ENCODE measurements around the gene FNDC8. TPM values are rescaled to one million over a fixed set of nuclear protein-coding genes. Genes with fewer than 3 reads are reported as not detected.

FNDC8 gene
- total and polyA plus RNA-seq, 2 of the 8 experiments (the other 6 are each of a cell fraction or from before 2014, with no cell fraction given) = not detected

GRCh38 chr17:35103271-35103670 lies 18.1 kb upstream of the FNDC8 start (continued):
- no peak for TF ChIP-seq CHD7 (IDR thresholded peaks at IDR 0.05; ENCODE audit: insufficient replicate concordance, low read length)
- no peak for TF ChIP-seq SIX5 (IDR thresholded peaks at IDR 0.05; ENCODE audit: low read depth, low read length)
- TF ChIP-seq POLR2AphosphoS5 (IDR thresholded peaks at IDR 0.05; ENCODE audit: low read depth, low read length) = no peak
- no peak for TF ChIP-seq EGR1 (IDR thresholded peaks at IDR 0.05; ENCODE audit: borderline replicate concordance, low read depth, low read length)
- TF ChIP-seq RAD21 (IDR thresholded peaks at IDR 0.05 in 1 of 2, conservative IDR thresholded peaks at IDR 0.05 in 1 of 2; ENCODE audit: low read depth in 2 of 2, low read length in 2 of 2) = no peak
- no peak for TF ChIP-seq TEAD4 (IDR thresholded peaks at IDR 0.05; ENCODE audit: low read depth, low read length)
- no peak for TF ChIP-seq KDM1A (IDR thresholded peaks at IDR 0.05; ENCODE audit: borderline replicate concordance, low read length)
- TF ChIP-seq MAX (IDR thresholded peaks at IDR 0.05) = no peak
- no peak for TF ChIP-seq ZNF274 (IDR thresholded peaks at IDR 0.05; ENCODE audit: borderline replicate concordance, extremely low read depth, low read length)
- TF ChIP-seq CTBP2 (IDR thresholded peaks at IDR 0.05; ENCODE audit: borderline replicate concordance, insufficient read depth, insufficient read length, low read length) = no peak
- TF ChIP-seq BRCA1 (IDR thresholded peaks at IDR 0.05; ENCODE audit: low read depth, low read length) = no peak
- no peak for TF ChIP-seq HDAC6 (IDR thresholded peaks at IDR 0.05; ENCODE audit: low read depth, low read length)
